Activated T-cell treated with anti-CD3 and anti-CD28 coated beads for 24 hours (primary cell): Measurements from ENCODE around the gene AMIGO3.
A peak's percentile ranks its signal among the peaks of the same experiment; 100 is the strongest.
"Not testable (repeated sequence)": the region's sequence is repeated elsewhere in the genome, so short reads cannot be mapped to it uniquely, and the experiment has no call there.

Experiments used
- DNase-seq: peaks from one replicate; pipeline ENCODE4 v3.0.0-alpha.2; 2020; ENCODE audit warnings: low read depth

AMIGO3 gene

DNA sequence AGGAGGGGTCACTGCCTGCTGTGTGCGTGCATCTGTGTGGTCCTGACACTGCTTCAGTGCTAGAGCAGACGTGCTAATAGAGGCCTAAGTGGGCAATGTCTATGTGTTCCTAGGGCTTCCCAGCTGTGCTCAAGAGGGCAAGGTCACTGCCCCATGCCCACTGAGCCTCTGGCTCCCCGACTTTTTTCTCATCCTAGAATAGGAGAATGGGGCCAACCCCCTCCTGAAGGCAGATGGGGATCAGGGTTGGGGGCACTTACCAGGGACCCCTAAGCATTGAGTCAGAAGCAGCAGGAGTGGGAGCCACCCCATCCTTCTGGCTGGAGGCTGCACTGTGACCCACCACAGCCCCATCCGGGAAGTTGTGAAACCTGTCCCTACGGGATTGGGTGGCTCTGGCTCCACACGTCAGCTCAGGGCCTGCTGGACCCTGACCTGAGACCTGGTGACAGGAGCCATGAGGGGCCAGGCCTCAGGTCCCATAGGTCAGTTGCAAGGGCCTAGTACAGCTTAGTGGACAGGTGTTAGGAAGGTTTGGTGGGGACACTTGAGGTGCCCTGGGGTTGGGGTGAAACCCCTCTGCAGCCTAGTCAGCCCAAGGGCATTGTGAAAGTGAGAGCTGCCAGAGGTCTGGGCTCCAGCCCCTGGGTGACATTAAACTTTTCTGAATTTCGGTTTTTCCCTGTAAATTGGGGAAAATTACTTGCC lies 31.0 kb downstream of the AMIGO3 start:
- not testable (repeated sequence) for DNase-seq

DNA sequence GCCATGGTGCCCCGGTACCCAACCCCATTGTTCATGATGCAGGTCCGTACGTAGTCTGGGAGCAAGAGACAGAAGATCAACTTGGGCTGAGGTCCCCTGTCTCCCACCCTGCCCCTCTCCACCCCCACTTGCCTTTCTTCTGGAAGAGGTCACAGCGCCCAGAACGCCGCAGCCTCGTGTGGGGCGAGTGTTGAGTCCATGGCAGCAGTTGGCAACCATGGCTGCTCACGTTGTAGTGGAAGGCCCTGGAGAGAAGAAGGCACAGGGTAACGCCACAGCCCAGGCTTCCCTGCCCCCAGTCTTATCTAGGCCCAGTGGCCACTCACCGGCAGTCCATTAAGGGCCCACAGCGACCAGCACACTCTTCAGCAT lies 32.1 kb downstream of the AMIGO3 start:
- not testable (repeated sequence) for DNase-seq

DNA sequence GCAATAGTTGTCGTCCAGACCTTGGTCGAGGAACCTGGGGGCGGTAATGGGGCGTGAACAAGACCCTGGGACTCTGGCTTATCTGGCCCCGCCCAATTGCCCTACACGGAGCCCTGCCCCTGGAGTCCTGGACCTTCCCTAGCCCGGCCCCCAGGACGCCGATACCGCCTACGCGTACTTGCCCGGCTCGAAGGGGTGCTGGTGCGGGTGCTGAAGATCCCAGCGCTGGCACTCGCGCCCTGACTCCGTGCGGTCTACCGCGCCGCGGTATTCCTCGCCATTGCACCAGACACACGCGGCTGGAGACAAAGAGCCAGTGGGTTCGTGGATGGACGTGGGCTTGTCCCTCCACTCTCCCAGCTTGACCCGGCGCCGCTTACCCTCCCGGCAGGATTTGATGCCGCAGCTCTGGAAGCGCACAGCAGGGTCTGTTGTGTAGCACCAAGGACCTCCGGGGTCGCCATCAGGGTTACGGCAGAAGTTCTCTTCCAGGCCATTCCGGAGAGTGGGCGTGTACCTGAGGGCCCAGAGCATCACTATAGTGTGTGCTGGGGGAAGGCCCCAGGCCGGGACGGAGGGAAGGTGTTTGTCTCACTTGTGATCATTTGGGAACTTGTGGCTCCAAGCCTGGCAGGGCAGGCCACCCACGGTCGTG lies 32.6 kb downstream of the AMIGO3 start:
- DNase-seq = peak; percentile 22

- not testable (repeated sequence) for DNase-seq
Observed at GRCh38 chr3:49686346-49686745, 33.1 kb downstream of the AMIGO3 start.

DNA sequence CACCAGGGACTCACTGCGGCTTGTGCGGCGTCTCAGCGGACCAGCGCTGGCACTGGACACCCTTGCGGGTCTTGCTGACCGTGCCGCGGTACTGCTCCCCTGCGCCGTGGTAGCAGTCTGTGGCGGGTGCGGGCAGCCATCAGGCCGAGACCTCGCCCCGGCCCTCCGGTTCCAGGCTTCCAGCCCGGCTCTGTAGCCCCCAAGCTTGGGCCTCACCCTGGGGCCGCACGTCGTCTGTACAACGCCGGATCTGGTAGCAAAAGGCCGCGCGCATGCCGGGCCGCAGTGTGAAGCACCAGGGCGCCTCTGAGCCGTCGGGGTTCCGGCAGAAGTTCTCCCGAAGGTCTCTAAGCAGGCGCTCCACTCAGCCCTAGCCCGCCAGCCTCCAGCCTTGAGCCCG lies 33.6 kb downstream of the AMIGO3 start:
- not testable (repeated sequence) for DNase-seq

GRCh38 chr3:49685103-49685502 lies 34.4 kb downstream of the AMIGO3 start:
- not testable (repeated sequence) for DNase-seq

DNA sequence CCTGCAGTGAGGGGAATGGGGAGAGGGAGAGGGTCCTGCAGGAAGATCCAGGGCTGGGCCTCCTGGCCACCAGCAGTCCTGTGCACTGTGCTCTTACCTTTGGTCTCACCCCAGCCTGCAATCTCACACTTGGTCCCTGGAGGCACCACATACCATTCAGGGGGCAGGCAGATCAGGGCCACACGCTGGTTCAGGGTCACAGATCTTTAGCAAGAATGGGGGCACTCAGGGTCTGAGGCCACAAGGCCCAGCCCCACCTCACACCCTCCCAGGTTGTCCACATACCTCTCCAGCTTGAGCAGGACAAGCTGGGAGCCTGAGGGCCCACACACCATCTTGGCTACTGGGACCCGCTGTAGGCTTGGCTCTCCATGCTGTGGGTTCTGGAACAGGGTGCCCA lies 35.0 kb downstream of the AMIGO3 start:
- DNase-seq = not testable (repeated sequence)

GRCh38 chr3:49683162-49683561 lies 36.3 kb downstream of the AMIGO3 start:
- no peak for DNase-seq

GRCh38 chr3:49681543-49681942 lies 37.9 kb downstream of the AMIGO3 start:
- DNase-seq = no peak

GRCh38 chr3:49681232-49681522 lies 38.3 kb downstream of the AMIGO3 start:
- no peak for DNase-seq

- DNase-seq = no peak
Observed at GRCh38 chr3:49680493-49681231, 38.8 kb downstream of the AMIGO3 start.

DNA sequence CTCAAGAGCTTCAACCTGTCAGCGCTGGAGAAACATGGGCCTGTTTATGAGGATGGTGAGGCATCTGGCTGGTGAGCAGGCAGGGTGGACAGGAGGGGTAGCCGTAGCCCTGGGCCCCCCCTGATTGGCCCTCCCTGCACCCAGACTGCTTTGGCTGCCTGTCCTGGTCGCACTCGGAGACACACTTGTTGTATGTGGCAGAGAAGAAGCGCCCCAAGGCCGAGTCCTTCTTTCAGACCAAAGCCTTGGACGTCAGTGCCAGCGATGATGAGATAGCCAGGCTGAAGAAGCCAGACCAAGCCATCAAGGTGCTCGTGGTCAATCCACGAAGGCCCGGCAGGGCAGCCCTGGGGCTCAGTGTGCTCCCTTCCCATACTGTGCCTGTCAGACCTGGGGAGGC lies 43.6 kb downstream of the AMIGO3 start:
- DNase-seq = no peak

- DNase-seq = no peak
Observed at GRCh38 chr3:49674497-49674983, 44.9 kb downstream of the AMIGO3 start.

- DNase-seq = peak; percentile 97
Observed at GRCh38 chr3:49673715-49674496, 45.6 kb downstream of the AMIGO3 start, which contains the start of gene APEH. Gene APEH, plus strand, starts transcription at chr3:49674351. Its CDS starts 51 bp downstream, at chr3:49674402.

- peak; percentile 23 for DNase-seq
Observed at GRCh38 chr3:49673121-49673714, 46.3 kb downstream of the AMIGO3 start.

DNA sequence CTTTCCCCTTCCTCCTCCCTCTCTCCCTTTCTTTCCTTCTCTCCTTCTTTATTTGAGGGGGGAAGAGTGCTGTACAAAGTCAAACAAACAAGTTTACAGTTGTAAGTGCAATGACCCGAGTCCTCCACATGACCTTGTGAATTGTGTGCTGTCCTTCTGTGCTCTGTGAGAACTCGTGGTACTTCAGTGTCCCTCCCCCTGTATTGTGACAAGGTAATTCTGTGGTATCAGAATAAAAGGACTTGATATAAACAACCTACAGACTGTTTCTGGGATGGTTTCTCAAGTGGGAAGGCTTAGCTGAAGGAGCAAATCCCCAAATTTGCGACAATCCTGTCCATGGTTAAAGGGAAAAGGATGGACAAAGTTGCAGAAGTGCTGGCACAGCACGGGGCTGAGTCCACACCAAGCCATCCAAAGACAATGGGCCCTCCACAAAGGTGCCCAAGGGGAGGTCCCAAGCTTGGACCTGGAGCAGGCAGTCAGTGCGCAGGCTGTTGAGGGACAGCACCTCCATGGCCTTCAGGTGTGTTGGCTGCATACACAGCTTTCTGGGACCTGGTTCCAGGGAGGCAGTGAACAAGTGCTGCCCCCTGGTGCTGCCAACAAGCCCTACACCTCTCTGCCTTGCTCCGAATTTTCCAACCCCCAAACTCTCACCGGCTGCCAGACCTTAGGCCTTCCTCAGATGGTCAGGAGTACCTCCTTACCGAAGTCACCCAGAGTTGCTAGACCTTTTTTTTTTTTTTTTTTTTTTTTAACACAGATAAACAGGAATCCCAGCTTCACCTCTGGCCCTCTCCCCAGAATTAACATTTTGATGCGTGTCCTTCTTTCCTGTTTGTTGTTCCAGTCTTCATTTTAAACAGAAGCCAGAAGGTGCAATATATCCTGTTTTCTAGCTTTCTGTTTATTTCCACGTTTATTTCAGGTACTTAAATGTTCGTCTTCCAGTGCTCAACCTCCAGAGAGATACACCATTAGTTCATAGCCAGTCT lies 47.9 kb downstream of the AMIGO3 start:
- DNase-seq = peak; percentile 69

DNA sequence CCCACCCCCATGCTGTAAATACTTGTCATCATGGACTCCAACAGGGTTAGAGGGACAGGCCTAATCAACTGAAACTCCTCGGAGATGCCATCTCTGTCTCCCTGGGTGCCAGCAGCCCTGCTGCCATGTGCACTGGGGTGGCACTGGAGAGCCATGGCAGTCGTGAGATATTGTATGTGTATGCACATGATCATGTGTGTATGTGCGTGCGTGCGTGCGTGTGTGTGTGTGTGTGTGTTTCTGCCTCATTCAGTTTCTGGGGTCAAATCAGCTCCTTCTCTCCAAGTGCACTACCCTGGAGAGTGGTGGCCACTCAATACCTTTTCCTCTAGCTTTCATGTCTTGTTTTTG lies 48.6 kb downstream of the AMIGO3 start:
- DNase-seq = no peak

- no peak for DNase-seq
Observed at GRCh38 chr3:49669352-49669751, 50.1 kb downstream of the AMIGO3 start.

GRCh38 chr3:49668861-49669260 lies 50.6 kb downstream of the AMIGO3 start:
- DNase-seq = no peak

GRCh38 chr3:49668414-49668797 lies 51.1 kb downstream of the AMIGO3 start:
- no peak for DNase-seq
